Left colon (tissue), 2 donors: ENCODE results near the gene ANKRD44. TPM values are rescaled to one million over a fixed set of nuclear protein-coding genes. Genes with fewer than 3 reads are reported as not detected.

Source experiments
- ATAC-seq: fragments of 200-7000 bp; cut with Tn5 transposase; one replicate; pipeline ENCODE4 v1.9.1; 2020; ENCODE audit warnings: mild to moderate bottlenecking, moderate library complexity
- DNase-seq, 2 donors: peaks; one replicate each; pipeline ENCODE4 v3.0.0-alpha.2; 2020
- intact Hi-C, 2 donors: fragments of 100-400 bp; cut with DNase I in 1 of 2; cut with micrococcal nuclease in 1 of 2; formaldehyde crosslinking; loops; one replicate each; pipeline versions ENCODE4 v1.11.2 to v1.14.0; 2022; cut with DNase I, micrococcal nuclease
- total RNA-seq, 2 donors: library from RNA; stranded (reverse); fragmentation: NEBNext Ultra II Directional; extraction: Animal tissue kit (Norgen Biotek cat#: 25700); gene quantifications; one replicate each; pipeline ENCODE4 v1.2.1, GENCODE V29; 2021
- donor health status: DM: no; HTN: no; CAD: no.
- donor health status: DM: yes; HTN: yes; CAD: no.

Gene ANKRD44
- total RNA-seq, 2 donors from 2014 or later = 9.2 to 14.6 TPM

DNA sequence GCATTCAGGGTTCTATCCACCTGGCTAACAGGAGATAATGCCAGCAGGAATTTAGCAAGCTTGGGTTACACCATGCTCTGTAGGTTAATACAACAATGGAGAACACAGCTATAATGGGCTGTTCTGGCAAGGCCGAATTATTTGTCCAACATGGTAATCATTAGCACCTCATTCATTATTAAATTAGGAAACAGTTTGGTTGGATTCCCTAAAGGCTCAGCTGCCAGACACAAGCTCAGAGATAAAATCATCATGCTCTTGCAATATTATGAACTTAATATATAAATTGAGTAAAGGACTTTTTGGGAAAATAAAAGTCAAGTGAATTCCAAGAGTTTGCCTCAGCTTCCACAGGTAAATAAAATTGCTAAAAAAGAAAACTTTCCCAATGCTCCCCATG, 166.4 kb downstream of the ANKRD44 start:
- no peak for DNase-seq
- intact Hi-C loops = no loop called here
- ATAC-seq = no peak

DNA sequence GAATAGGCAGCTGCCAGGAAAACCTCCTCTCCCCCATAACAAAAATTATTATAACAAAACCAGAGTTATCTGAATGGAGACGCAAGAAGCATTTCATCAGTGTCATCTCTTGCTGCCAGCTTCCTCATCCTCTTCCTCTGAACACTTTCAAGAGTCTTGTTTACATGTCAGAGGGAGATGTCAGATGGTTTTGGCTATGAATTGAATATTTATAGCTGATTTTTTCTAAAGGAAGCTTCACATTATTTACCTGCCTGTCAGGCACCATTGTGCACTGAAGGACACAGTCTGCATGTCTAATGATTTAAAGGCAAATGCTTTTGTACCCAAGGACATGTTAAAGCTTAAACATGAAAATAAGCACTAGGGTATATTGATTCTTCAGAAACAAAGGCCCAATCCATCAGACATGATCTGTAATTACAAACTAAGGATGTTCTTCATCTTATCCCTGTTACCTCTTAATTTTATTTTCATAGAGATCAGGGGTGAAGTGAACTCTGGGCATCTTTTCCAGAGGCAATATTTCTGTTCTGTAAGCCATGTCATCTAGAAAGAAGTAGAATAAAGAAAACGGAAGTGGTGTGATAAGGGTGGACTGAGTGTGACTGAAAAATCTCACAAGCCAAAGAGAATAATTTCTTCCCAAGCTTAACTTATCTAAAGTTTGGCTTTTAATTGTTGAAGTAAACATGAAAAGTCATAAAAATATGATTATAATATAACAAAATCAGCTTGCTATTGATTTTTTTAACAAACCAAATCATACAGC, 168.7 kb downstream of the ANKRD44 start:
- DNase-seq (no peak), ATAC-seq (no peak)
- intact Hi-C loops = no loop called here

DNA sequence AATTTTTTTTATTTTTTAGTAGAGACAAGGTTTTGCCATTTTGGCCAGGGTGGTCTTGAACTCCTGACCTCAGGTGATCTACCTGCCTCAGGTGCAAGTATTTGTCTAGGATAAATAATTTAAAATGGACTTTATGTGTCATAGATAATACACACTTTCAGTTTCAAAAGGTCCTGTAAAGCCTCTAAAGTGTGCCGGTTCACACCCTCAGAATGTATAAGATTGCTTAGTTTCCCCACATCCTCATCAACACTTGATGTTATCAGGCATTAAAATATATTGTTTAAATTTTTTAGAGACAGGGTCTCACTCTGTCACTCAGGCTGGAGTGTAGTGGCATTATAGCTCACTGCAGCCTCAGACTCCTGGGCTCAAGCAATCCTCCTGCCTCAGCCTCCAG, 170.5 kb downstream of the ANKRD44 start:
- intact Hi-C loops = no loop called here
- DNase-seq = no peak
- ATAC-seq = no peak

DNA sequence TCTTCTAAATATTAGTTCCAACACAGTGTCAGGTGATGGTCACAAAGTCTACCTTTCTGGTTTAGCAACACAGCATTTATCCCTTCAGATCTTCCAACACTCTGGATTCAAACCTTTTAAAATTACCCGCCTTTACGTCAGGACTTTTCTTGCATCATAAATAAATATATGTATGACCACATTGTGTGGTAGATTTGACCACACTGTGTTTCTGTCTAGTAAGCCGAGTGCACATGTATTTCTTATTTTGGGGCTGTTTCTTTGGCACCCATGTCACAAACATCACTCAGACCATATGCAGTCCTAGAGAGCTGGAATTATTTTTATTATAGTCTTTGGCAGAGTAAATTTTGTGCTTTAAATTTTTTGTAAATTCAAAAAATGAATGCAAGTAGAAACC, 172.1 kb downstream of the ANKRD44 start:
- ATAC-seq (no peak), DNase-seq (no peak)
- intact Hi-C loops = no loop called here

DNA sequence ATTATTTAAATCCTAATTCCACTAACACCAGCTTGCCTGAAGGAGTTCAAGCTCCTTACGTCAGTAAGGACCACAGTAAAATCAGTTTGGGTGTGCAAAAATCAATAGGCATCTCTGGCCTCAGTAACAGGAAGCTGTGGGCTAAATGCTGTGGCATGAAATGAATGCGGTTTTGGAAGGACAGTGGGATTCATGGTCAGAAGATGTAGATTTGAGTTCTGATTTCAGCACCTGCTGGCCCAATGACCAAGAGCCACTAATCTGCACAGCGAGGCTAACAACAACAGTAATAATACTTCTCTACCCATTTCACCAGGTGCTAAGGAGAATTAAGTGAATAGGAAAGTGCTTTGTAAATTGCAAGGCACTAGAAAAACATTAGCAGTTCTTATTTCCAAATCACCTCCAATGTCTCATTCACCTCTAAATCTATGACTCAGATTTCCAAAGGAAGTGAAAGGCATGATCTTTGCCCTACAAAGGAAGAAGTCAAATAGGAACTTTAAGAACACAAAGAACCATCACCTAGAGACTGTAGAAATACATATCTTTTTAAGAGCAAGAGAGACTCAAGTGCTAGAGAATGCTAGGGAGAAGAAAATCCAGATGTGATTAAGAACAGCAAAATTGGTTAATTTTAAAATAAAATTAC, 172.6 kb downstream of the ANKRD44 start:
- DNase-seq (no peak), ATAC-seq (peak; percentile 56)
- intact Hi-C loops = no loop called here

DNA sequence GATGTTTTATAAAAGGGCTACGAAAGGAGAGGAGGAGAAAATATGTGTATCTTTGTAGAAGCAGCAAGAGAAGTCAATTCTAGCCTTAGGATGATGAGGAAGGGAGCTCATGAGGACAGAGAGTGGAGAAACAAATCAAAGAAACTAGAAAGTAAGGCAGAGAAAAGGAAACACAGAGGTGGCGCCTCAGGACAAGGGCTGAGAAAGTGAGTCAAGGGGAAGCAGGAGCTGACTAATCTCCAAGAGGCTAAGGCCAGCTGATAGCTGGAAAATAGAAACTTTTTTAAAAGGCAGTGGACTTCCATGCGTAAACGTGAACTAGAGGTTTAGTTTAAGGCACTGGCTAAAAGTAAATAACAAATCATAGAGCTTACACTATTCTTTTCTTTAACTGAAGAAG, 173.3 kb downstream of the ANKRD44 start:
- ATAC-seq = no peak

DNA sequence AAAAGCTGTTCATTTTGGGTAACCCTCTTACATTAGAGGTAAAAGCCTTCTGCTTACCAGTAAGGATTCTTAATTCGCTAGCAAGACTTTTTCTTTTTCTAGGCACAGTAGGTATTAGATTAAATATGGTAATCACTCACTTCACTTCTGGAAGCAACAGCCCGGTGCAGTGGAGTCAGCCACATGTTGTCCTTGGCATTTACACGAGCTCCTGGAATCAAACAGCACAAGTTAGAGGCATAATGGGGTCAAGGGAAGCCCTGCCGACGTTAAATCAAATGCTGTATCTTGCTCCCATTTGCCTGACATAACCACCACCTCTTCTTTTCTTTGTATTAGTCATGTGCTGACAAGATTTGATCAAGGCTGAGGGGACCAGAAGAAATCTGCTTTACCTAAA, 174.1 kb downstream of the ANKRD44 start:
- no peak for DNase-seq
- no peak for ATAC-seq
- intact Hi-C loops = no loop called here

More for the DNA sequence above, 173.3 kb downstream of the ANKRD44 start:
- no peak for DNase-seq
- intact Hi-C loops = no loop called here

DNA sequence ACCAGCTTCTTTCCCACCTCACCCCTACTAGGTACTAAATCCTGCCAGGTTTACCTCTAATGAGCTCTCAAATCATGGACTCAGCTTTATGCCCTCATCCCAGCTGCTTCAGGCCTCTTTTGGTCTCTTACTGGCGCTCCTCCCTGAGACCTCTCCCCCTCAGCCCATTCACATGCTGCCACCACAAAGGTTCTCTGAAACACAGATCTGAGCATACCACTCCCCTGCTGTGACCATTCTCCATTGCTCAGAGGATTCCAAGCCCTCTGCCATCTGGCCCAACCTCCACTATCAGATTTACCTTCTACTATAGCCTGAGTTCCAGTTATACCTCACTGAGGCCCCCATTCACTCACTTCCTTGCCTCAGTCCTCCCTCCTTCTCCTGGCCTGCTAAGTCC, 174.8 kb downstream of the ANKRD44 start:
- DNase-seq = no peak
- no peak for ATAC-seq
- intact Hi-C loops = no loop called here

DNA sequence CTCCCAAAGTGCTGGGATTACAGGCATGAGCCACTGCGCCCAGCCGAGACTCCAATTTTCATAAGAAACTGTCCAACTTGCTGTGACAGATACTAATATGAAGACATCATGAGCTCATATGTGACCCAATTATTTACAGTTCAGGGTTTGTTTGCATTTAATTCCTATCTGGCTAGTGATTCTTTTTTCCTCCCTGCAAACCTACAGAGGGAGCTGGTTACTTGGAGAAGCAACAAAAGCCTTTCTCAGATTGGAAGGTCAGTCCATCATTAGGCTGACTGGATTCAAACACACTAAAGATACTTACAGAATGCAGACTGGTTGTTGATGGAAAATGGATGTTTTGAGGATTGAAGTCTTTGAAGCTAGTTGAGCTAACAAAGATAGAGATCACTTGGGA, 176.4 kb downstream of the ANKRD44 start:
- intact Hi-C loops = no loop called here
- ATAC-seq (no peak), DNase-seq (no peak)

DNA sequence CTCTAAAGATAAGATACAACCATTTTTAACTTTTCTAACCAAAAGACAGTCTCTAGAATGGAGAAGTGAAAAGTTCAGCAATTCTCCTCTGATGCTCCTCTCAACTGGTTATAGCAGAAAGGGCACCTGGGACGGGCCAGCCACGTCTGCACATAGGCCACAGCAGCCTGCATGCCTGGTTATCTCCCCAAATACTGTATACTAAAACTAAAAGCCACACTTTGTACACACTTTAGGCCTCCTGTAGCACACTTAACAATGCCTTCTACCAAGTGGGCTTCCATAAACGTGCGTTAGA, 179.1 kb downstream of the ANKRD44 start:
- DNase-seq (no peak), ATAC-seq (no peak)
- intact Hi-C loops = no loop called here

DNA sequence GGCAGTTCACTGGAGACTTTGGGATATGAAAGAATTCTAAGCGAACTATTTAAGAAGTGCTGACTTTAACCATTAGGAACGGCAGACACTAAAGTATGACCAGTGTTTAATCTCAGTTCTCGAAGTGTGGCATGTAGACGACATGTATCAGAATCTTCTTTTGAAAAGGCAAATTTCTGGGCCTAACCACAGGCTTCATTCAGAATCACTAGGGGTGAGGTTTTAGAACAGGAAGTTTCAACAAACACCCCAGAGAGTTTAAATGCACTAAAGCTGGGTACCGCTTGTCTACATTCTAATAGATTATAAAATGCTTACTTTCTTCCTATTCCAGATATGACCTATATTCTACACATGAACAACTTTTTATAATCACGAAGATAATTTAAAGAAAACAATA, 180.3 kb downstream of the ANKRD44 start:
- no peak for DNase-seq
- ATAC-seq = no peak
- intact Hi-C loops = no loop called here

DNA sequence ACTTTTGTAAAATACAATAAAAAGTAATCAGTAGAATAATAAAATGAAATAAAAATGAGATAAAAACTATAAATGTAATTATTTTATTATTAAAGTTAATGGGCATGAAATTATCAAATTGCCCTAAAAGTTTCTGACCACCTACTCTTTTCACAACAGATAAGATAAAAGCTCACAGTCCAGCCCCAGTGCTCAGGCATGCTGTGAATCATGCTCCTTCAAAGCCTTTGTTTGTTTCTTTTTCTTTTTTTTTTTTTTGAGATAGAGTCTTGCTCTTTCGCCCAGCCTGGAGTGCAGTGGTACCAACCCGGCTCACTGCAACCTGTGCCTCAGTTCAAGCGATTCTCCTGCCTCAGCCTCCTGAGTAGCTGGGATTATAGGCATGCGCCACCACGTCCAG, 181.7 kb downstream of the ANKRD44 start:
- ATAC-seq = no peak

DNA sequence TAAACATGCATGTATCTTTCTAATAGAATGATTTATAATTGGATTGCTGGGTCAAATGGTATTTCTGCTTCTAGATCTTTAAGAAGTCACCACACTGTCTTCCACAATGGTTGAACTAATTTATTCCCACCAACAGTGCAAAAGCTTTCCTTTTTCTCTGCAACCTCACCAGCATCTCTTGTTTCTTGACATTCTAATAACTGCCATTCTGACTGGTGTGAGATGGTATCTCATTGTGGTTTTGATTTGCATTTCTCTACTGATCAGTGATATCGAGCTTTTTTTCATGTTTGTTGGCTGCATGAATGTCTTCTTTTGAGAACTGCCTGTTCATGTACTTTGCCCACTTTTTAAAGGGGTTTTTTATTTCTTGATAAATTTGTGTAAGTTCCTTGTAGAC, 182.5 kb downstream of the ANKRD44 start:
- no peak for ATAC-seq
- DNase-seq = no peak
- intact Hi-C loops = no loop called here

More for the DNA sequence above, 181.7 kb downstream of the ANKRD44 start:
- DNase-seq = no peak
- intact Hi-C loops = no loop called here

DNA sequence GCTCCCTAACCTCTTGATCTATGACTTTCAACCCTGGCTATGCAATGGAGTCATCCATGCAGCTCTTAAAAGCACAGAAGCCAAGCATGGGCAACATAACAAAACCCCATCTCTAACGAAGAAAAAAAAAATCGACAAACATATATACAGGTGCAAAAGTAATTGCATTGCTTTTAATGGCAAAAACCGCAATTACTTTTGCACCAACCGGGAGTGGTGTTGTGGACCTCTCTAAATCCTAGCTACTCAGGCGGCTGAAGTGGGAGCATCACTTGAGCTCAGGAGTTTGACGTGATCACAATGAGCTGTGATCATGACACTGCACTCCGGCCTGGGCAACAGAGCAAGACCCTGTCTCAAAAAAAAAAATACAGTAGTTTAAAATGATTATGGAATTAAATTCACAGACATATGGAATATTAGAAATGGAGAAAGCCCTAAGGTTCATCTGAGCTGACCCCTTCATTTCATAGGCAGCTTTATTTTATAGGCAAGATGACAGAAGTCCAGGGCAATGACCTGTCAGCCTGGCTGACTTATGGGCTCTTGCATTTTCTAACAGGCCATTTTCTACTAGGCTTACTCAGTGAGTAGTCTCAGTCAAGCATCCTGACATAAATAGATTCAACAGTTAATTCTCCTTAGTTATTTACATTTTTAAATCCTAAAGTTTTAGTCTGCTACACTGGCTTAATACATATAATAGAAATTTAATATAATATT, 183.8 kb downstream of the ANKRD44 start:
- intact Hi-C loops = no loop called here
- ATAC-seq (no peak), DNase-seq (no peak)

DNA sequence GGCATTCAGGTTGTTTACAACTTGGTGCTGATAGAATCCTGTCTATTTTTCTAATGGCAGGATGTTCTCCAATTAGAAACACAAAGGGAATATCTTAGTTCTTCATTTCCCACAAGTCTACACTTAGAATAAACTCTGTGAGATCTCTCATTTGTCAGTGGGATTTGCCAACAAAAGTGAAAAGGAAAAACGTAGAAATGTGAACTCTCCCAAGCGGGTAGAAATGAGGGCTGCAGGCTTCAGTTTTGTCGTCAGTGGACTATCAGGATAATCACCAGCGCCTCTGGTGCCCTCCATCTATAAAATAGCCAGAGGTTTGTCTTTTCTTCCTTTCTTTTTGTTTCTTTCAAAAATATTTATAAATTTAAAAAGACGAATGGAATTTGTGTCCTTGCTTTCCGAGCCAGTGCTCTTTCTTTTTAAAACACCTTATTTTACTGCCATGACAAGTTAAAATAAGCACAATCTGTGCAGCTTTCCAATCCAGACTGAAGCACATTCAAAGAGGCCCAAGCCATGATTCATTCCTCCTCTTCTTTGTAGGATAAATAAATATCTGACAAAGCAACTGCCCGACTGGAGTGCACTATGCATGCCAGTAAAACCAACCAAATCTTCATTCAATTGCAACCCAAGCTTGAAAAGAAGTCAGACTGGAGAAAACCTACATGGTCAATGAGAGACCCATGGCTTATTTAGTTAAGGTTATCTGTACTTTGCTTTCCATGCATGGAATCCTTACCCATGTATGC, 185.8 kb downstream of the ANKRD44 start:
- intact Hi-C loops = no loop called here
- no peak for DNase-seq
- no peak for ATAC-seq

DNA sequence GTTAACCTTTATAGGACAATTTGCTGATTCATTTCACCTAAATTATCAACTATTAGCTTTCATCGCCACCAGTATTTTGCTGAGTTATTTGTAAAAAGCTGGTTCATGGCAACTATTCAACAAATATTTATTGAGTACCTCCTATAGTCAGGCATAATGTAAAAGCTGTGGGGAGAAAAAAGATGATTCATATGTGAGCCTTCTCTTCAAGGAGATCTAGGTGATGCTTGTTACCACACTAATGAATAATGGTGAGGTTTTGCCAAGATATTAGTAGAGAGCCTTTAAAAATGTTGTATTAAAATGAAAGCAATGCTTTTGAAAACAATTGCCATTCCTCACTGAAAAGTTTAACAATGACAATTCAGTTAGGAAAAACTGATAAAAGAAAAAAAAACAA, 187.8 kb downstream of the ANKRD44 start:
- no peak for ATAC-seq
- no peak for DNase-seq
- intact Hi-C loops = no loop called here

DNA sequence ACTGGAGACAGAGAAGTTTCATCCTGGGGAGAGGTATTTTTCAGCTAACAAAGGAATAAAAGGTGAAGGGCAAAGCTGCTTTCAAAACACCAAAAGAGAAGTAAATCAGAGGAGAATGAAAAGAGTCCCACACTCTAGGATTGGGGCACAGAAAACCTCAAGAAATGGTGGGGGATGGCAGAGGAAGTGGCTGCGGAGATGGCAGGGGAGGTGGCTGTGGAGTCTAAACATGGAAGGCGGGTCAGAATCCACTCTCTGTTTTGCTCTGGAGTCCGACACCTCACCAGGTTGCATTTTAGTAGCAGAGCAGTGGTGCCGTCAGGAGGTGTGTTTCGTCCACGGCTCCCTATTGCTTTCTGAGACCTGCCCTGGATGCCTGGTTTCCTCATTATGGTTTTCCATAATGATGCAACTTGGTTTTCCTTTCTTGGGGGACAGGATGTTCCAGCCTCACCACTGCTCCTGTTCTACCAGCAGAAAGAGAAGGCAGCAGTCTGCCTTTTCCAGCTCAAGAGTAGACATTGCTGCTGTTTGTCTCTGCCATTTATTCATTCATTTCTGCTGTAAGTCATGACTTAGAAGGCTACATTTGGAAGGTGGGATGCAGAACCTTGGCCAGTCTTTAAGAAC, 188.7 kb downstream of the ANKRD44 start:
- DNase-seq (no peak), ATAC-seq (no peak)
- intact Hi-C loops = no loop called here

DNA sequence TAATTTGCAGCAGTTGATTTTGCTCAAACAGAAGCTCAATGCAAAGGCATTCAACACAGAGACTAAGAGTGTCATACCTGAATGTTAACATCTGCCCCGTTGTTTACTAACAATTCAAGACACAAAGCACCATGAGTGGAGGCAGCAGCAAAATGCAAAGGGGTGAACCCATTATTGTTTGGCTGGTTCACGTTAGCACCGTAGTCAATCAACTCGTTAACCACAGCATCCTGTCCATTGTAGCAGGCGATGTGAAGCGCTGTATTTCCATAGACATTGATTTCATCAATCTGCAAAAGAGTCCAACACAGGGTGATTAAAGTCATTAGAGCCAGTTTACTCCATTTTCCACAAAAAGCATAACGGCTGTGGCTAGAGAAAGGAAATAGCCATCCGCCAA, 189.3 kb downstream of the ANKRD44 start:
- intact Hi-C loops = no loop called here
- ATAC-seq = no peak

DNA sequence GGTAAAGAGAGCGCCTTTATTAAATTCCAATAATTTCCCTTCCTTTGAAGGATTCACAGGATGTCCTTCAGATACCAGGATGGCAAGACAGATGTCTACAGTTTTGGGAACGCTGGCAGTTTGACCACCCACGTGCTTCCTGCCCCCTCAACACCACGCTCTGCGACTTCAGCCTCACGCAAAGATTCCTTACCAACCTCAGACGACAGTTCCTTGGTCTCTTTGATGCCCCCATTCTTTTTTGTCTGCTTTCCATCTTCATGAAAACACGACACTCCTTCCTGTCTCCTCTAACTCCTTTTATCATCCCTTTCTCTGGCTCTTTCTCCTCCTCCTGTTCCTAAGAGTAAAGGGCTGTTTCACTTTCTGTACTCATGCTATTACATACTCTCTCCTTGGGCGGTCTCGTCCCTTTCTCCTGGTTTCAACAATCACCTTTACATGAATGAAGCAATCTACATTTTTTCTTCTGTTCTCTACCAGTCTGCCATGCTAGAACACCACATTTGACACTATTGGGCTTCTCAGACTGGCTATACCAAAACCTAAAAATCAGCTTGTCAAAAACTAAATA, 194.2 kb downstream of the ANKRD44 start:
- intact Hi-C loops = loop anchor here in 1 of 2 donors (10.0 kb wide), 1 partner anchor 258 kb away; no protein-coding TSS in a partner anchor
- ATAC-seq (no peak), DNase-seq (no peak)

More for the DNA sequence above, 189.3 kb downstream of the ANKRD44 start:
- DNase-seq = no peak
